ENCODE results near the gene TRMT44. TPM values are rescaled to one million over a fixed set of nuclear protein-coding genes. Genes with fewer than 3 reads are reported as not detected.
A peak's percentile ranks its signal among the peaks of the same experiment; 100 is the strongest.

The TRMT44 gene
- polyA plus RNA-seq, 4 donors, result 4.7 to 11.6 (median 5.2) TPM

- 80 to 83% (median 82%) methylated on average over 13 of the region's 13 CpGs for WGBS, 3 donors
- Histone ChIP-seq H3K27me3 (ENCODE audit: control insufficient read depth in 3 of 3, insufficient read depth in 3 of 3, low read length in 3 of 3) (no peaks in the 10 kb centered on the region), H3K27ac (ENCODE audit: low read depth in 1 of 3, low read length in 2 of 3) (no peak overlapping the region), H3K9me3 (ENCODE audit: control insufficient read depth in 2 of 2, insufficient read depth in 1 of 2, low read depth in 1 of 2, low read length in 1 of 2) (peaks cover 0 to 4% of the 10 kb centered on the region in 2 donors), H3K36me3 (ENCODE audit: control insufficient read depth in 3 of 3, insufficient read depth in 2 of 3, low read depth in 1 of 3, low read length in 3 of 3) (no peaks in the 10 kb centered on the region), H3K4me1 (ENCODE audit: control insufficient read depth in 3 of 3, insufficient read depth in 2 of 3, low read depth in 1 of 3, low read length in 2 of 3) (no peaks in the 10 kb centered on the region), H3K4me3 (ENCODE audit: low read depth in 1 of 3, low read length in 3 of 3) (no peak overlapping the region)
- no peak for FAIRE-seq
- no peak for DNase-seq
Observed at GRCh38 chr4:8502836-8503585, 62.4 kb downstream of the TRMT44 start.

DNA sequence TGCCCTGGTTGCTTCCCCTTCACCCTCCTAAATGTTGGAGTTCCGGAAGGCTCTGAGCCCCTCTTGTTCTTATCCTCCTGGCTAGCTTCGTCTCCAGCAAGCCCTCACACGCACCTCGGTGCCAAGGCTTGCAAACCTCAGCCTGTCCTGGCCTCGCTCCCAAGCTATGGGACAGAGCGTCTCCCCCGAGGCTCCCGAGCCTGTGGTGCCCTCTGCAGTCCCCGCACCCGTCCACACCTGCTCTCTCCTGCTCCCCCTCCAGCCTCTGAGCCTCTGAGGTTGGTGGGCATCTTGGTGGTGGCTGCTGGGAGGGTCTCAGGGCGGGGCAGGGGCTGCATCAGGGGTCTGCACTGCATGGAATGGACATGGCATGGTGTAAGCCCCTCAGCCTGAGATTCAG is 63.2 kb downstream of the TRMT44 start:
- no peaks in the 10 kb centered on the region for H3K27me3 ChIP-seq (ENCODE audit: control insufficient read depth in 3 of 3, insufficient read depth in 3 of 3, low read length in 3 of 3)
- no peak overlapping the region for H3K27ac ChIP-seq (ENCODE audit: low read depth in 1 of 3, low read length in 2 of 3)
- FAIRE-seq (no peak), DNase-seq (no peak)
- H3K4me3 ChIP-seq (ENCODE audit: low read depth in 1 of 3, low read length in 3 of 3), result no peak overlapping the region
- no peaks in the 10 kb centered on the region for H3K4me1 ChIP-seq (ENCODE audit: control insufficient read depth in 3 of 3, insufficient read depth in 2 of 3, low read depth in 1 of 3, low read length in 2 of 3)
- H3K36me3 ChIP-seq (ENCODE audit: control insufficient read depth in 3 of 3, insufficient read depth in 2 of 3, low read depth in 1 of 3, low read length in 3 of 3), result no peaks in the 10 kb centered on the region
- 48 to 68% (median 57%) methylated on average over 11 of the region's 11 CpGs for WGBS, 3 donors
- H3K9me3 ChIP-seq (ENCODE audit: control insufficient read depth in 2 of 2, insufficient read depth in 1 of 2, low read depth in 1 of 2, low read length in 1 of 2), result peaks cover 0 to 3% of the 10 kb centered on the region in 2 donors

- DNase-seq (peak; percentile 5 to 6), FAIRE-seq (no peak)
- H3K27me3 ChIP-seq (ENCODE audit: control insufficient read depth in 3 of 3, insufficient read depth in 3 of 3, low read length in 3 of 3), result no peaks in the 10 kb centered on the region
- no peak overlapping the region for H3K27ac ChIP-seq (ENCODE audit: low read depth in 1 of 3, low read length in 2 of 3)
- no peaks in the 10 kb centered on the region for H3K36me3 ChIP-seq (ENCODE audit: control insufficient read depth in 3 of 3, insufficient read depth in 2 of 3, low read depth in 1 of 3, low read length in 3 of 3)
- no peaks in the 10 kb centered on the region for H3K4me1 ChIP-seq (ENCODE audit: control insufficient read depth in 3 of 3, insufficient read depth in 2 of 3, low read depth in 1 of 3, low read length in 2 of 3)
- no peak overlapping the region for H3K4me3 ChIP-seq (ENCODE audit: low read depth in 1 of 3, low read length in 3 of 3)
- peaks cover 0 to 3% of the 10 kb centered on the region in 2 donors for H3K9me3 ChIP-seq (ENCODE audit: control insufficient read depth in 2 of 2, insufficient read depth in 1 of 2, low read depth in 1 of 2, low read length in 1 of 2)
- WGBS, 3 donors, result 19 to 52% (median 31%) methylated on average over 15 of the region's 15 CpGs
Observed at GRCh38 chr4:8504279-8505007, 63.9 kb downstream of the TRMT44 start.

DNA sequence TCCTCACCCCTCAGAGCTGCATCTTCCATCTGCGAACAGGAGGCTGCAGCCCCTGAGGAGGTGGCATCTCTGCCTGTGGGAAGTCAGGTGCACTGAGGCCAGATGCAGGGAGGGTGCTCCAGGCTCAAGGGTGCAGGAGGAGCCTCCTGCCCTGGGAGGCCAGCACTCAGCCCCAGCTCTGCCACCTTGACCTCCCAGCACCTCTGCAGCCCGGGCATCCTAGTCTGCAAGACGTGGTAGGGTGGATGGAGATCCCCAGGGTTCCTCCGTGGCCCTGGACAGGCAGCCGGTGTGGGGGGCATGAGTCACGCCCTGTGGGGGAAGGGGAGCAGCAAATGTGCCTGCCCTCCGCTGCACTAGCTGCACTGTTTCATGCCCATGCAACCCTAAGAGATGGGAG is 64.7 kb downstream of the TRMT44 start:
- 84 to 91% (median 89%) methylated on average over 7 of the region's 7 CpGs for WGBS, 3 donors

DNA sequence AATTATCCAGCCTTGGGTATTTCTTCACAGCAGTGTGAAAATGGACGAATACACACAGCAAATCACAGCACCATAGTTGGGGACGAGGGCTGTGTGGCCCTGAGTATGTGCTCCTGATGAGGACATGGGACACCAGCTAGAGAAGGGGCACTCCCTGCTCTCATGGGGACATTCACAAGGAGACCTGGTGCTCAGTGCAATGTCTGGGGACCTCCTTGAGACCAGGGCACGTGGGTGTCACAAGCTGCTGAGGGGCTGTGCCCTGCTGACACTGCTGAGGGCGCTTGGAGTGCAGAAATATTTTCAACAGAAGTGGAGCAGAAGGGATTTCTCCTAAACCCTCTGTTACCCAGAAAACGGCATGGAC is 65.4 kb downstream of the TRMT44 start:
- peaks cover 0 to 3% of the 10 kb centered on the region in 2 donors for H3K9me3 ChIP-seq (ENCODE audit: control insufficient read depth in 2 of 2, insufficient read depth in 1 of 2, low read depth in 1 of 2, low read length in 1 of 2)
- WGBS, 3 donors, result 56 to 65% (median 58%) methylated on average over 5 of the region's 5 CpGs
- DNase-seq, result no peak
- no peak overlapping the region for H3K4me3 ChIP-seq (ENCODE audit: low read depth in 1 of 3, low read length in 3 of 3)
- H3K36me3 ChIP-seq (ENCODE audit: control insufficient read depth in 3 of 3, insufficient read depth in 2 of 3, low read depth in 1 of 3, low read length in 3 of 3), result no peaks in the 10 kb centered on the region
- no peak overlapping the region for H3K27ac ChIP-seq (ENCODE audit: low read depth in 1 of 3, low read length in 2 of 3)
- H3K27me3 ChIP-seq (ENCODE audit: control insufficient read depth in 3 of 3, insufficient read depth in 3 of 3, low read length in 3 of 3), result no peaks in the 10 kb centered on the region
- no peaks in the 10 kb centered on the region for H3K4me1 ChIP-seq (ENCODE audit: control insufficient read depth in 3 of 3, insufficient read depth in 2 of 3, low read depth in 1 of 3, low read length in 2 of 3)
- no peak for FAIRE-seq

More for the DNA sequence above, 64.7 kb downstream of the TRMT44 start:
- Histone ChIP-seq H3K4me3 (ENCODE audit: low read depth in 1 of 3, low read length in 3 of 3) (no peak overlapping the region), H3K27ac (ENCODE audit: low read depth in 1 of 3, low read length in 2 of 3) (no peak overlapping the region), H3K36me3 (ENCODE audit: control insufficient read depth in 3 of 3, insufficient read depth in 2 of 3, low read depth in 1 of 3, low read length in 3 of 3) (no peaks in the 10 kb centered on the region), H3K9me3 (ENCODE audit: control insufficient read depth in 2 of 2, insufficient read depth in 1 of 2, low read depth in 1 of 2, low read length in 1 of 2) (peaks cover 0 to 3% of the 10 kb centered on the region in 2 donors), H3K27me3 (ENCODE audit: control insufficient read depth in 3 of 3, insufficient read depth in 3 of 3, low read length in 3 of 3) (no peaks in the 10 kb centered on the region), H3K4me1 (ENCODE audit: control insufficient read depth in 3 of 3, insufficient read depth in 2 of 3, low read depth in 1 of 3, low read length in 2 of 3) (no peaks in the 10 kb centered on the region)
- no peak for FAIRE-seq
- no peak for DNase-seq

DNA sequence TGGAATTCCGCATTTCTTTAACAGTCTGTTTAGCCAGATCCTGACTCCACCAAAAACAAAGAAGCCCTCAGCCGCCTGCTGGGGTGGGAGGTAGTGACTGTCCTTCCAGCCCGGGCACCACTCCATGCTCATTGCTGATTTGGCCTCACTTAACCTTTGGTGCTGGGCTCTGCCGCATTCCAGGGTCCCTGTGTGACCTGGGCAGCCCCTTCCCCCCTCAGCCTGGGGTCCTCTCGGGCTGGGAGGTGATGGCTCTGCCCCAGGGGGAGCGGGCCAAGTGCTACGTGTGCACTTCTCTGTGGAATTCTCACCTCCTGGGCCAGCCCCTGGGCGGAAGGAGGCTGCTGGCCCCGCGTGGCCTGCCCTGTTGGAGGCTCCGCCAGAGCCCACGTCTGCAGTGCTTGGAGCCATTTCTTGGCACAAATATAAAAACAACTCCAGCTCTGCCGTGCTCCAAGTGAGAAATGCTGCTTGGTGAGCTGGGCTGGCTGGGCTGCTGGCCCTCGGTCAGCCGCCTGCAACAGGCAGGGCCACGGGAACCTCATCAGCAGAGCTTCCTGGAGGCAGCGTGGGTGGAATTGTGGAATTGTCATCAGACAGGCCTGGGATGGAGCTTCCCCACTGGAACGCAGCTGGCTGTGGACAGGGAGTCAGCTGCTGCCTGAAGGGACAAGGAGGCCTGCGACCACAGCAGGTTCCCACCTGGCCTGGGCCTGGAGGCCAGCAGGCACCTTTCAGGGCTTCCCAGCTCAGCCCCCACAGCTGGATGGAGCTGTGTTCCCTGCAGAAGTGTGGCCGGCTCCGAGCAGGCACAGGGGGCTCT is 66.0 kb downstream of the TRMT44 start:
- no peaks in the 10 kb centered on the region for H3K4me1 ChIP-seq (ENCODE audit: control insufficient read depth in 3 of 3, insufficient read depth in 2 of 3, low read depth in 1 of 3, low read length in 2 of 3)
- WGBS, 3 donors, result 45 to 68% (median 66%) methylated on average over 21 of the region's 21 CpGs
- H3K27me3 ChIP-seq (ENCODE audit: control insufficient read depth in 3 of 3, insufficient read depth in 3 of 3, low read length in 3 of 3), result no peaks in the 10 kb centered on the region
- peaks cover 0 to 3% of the 10 kb centered on the region in 2 donors for H3K9me3 ChIP-seq (ENCODE audit: control insufficient read depth in 2 of 2, insufficient read depth in 1 of 2, low read depth in 1 of 2, low read length in 1 of 2)
- FAIRE-seq (no peak), DNase-seq (no peak)
- H3K27ac ChIP-seq (ENCODE audit: low read depth in 1 of 3, low read length in 2 of 3), result peak overlapping the region in 1 of 3 donors; percentile 71
- H3K4me3 ChIP-seq (ENCODE audit: low read depth in 1 of 3, low read length in 3 of 3), result no peak overlapping the region
- H3K36me3 ChIP-seq (ENCODE audit: control insufficient read depth in 3 of 3, insufficient read depth in 2 of 3, low read depth in 1 of 3, low read length in 3 of 3), result no peaks in the 10 kb centered on the region

DNA sequence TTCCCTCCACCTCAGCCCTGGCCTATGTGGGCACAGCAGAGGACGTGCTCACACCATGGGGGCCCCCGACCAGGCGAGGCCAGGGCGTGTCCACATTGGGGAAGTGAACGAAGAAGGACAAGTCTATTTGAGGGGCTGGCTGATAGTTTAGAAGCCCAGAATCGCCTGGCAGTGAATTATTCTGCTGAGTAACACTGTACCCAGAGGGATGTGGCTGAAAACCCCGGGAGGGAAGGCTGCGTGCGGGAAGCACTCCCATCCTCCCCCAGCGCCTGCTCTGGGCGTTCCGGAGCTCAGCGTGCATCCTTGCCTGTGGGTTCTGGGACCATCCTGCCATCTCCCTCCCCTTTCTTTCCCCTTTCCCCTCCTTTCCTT is 66.6 kb downstream of the TRMT44 start:
- Histone ChIP-seq H3K27me3 (ENCODE audit: control insufficient read depth in 3 of 3, insufficient read depth in 3 of 3, low read length in 3 of 3) (no peaks in the 10 kb centered on the region), H3K27ac (ENCODE audit: low read depth in 1 of 3, low read length in 2 of 3) (peak overlapping the region in 1 of 3 donors; percentile 71), H3K9me3 (ENCODE audit: control insufficient read depth in 2 of 2, insufficient read depth in 1 of 2, low read depth in 1 of 2, low read length in 1 of 2) (peaks cover 0 to 3% of the 10 kb centered on the region in 2 donors), H3K36me3 (ENCODE audit: control insufficient read depth in 3 of 3, insufficient read depth in 2 of 3, low read depth in 1 of 3, low read length in 3 of 3) (no peaks in the 10 kb centered on the region), H3K4me1 (ENCODE audit: control insufficient read depth in 3 of 3, insufficient read depth in 2 of 3, low read depth in 1 of 3, low read length in 2 of 3) (no peaks in the 10 kb centered on the region), H3K4me3 (ENCODE audit: low read depth in 1 of 3, low read length in 3 of 3) (no peak overlapping the region)
- FAIRE-seq (no peak), DNase-seq (no peak)
- 68 to 74% (median 68%) methylated on average over 13 of the region's 13 CpGs for WGBS, 3 donors

- no peaks in the 10 kb centered on the region for H3K9me3 ChIP-seq (ENCODE audit: control insufficient read depth in 2 of 2, insufficient read depth in 1 of 2, low read depth in 1 of 2, low read length in 1 of 2)
- FAIRE-seq (no peak), DNase-seq (no peak)
- no peak overlapping the region for H3K27ac ChIP-seq (ENCODE audit: low read depth in 1 of 3, low read length in 2 of 3)
- no peaks in the 10 kb centered on the region for H3K36me3 ChIP-seq (ENCODE audit: control insufficient read depth in 3 of 3, insufficient read depth in 2 of 3, low read depth in 1 of 3, low read length in 3 of 3)
- H3K4me1 ChIP-seq (ENCODE audit: control insufficient read depth in 3 of 3, insufficient read depth in 2 of 3, low read depth in 1 of 3, low read length in 2 of 3), result no peaks in the 10 kb centered on the region
- H3K27me3 ChIP-seq (ENCODE audit: control insufficient read depth in 3 of 3, insufficient read depth in 3 of 3, low read length in 3 of 3), result no peaks in the 10 kb centered on the region
- WGBS, 3 donors, result 82 to 88% (median 85%) methylated on average over 9 of the region's 9 CpGs
- H3K4me3 ChIP-seq (ENCODE audit: low read depth in 1 of 3, low read length in 3 of 3), result no peak overlapping the region
Observed at GRCh38 chr4:8507624-8508023, 67.0 kb downstream of the TRMT44 start.
